ENCODE data around the gene RPL15.
"Not testable (repeated sequence)": the region's sequence is repeated elsewhere in the genome, so short reads cannot be mapped to it uniquely, and the experiment has no call there.

RPL15 gene

DNA sequence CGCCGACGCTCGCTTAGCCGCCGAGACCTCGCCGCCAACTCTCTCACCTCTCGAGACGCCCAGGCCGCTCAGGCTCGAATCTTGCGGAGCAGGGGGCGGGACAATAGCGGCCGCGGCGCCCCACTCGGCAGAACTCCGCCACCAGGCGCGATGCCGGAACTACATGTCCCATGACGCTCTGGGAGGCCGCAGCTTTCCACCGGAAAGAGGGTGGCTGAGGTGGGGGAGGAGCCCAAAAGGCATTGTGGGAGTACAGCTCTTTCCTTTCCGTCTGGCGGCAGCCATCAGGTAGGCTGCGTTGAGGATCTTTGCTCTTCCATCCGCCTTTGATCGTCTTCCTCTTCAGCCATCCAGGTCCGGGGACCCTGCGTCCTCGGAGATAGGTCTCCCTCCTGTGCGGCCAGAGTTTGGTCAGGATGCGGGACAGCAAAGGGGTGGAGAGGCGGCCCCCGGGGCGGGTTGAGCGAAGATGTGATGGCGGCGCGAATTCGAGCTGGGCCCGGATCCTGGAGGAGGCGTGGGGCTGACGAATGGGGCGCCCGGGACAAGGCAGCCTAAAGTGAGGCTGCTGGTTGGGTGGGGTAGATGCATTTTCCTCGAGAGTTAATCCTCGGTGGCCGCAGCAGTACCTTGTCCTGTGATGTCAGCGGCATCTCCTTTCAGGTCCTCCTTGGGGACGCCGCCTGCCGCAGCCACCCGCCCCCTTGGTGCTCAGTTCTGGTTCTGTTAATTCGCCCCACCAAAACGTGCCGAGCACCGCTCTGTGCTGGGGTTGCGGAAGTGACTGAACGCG, at the start of gene RPL15, which contains the start of gene NKIRAS1:
RPL15 (plus strand) TSS at position 247 of the 793 bp plus-strand sequence. CDS start 728 bp downstream, outside the sequence.
NKIRAS1 (minus strand) TSS at position 105 of the 793 bp plus-strand sequence. CDS start 6,086 bp downstream, outside the sequence.
- peak; percentile 97 to 98 for DNase-seq

DNA sequence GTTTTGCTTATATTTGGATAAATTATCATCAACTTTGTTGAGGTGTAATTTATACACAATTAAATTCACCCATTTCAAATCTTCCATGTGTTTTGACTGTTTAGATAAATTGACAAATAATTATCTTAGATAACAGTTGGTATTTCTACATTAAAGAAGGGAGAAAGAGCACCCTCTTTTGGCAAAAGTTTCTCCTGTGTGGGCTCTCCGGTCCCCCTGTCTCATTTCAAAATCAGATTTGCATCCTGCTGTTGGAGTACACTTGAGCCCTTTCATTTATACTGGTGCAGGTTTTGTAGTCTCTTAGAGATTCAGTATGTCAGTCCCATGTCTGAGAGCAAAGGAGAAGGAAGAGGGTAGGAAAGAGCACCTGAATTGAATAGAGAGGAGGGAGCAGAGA, 49.5 kb upstream of the RPL15 start:
- no peak for DNase-seq

DNA sequence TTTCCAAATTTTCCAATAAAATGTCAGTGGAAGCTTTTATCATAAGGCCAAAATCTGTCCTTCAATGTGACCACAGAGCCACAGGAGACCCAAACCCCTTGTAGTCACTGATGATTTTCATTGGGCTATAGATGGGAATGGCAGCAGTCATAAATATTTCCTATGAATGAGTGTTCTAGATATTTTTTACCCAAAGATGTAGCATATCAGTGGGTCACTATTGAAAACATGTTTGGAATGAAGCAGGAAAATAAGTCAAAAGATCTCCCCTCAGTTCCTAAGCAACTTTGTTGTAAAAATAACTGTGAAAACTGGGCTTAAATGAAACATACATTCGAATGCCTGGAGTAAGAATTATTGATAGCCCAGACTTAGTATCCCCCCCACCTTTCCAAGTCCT, 49.1 kb upstream of the RPL15 start:
- DNase-seq: no peak

DNA sequence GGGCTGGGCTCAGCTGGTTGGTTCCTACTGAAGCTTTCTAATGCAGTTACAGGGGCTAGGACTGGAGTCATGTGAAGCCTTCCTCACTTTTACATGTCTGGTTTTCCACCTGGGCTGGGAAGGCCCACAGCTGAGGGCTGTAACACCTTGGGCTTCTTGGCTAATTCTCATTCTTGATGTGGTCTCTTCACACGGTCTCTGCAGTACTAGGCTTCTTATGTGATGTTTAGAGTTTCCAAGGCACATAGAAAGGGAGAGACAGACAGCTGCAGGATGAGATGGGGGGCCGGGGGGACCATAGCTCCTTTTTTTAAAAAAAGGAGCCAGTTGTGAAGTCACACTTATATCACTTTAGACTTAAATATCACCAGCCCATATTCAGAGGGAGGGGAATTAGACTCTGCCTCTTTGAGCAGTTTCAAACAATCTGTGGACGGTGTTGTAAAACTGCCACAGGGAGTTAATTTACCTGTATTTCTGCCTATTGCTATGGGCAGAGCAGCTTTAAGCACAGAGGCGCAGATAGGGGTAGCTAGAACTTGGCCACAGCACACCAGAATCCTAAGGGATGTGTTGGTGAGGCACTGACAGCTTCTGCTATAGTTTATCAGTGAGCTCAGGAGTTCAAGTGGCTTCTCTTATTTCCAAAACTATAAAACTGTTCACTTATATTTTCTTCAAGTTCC, 46.8 kb upstream of the RPL15 start:
- DNase-seq: no peak

DNA sequence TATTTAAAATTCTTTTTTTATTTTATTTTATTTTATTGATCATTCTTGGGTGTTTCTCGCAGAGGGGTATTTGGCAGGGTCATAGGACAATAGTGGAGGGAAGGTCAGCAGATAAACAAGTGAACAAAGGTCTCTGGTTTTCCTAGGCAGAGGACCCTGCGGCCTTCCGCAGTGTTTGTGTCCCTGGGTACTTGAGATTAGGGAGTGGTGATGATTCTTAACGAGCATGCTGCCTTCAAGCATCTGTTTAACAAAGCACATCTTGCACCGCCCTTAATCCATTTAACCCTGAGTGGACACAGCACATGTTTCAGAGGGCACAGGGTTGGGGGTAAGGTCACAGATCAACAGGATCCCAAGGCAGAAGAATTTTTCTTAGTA, 46.3 kb upstream of the RPL15 start:
- not testable (repeated sequence) for DNase-seq

DNA sequence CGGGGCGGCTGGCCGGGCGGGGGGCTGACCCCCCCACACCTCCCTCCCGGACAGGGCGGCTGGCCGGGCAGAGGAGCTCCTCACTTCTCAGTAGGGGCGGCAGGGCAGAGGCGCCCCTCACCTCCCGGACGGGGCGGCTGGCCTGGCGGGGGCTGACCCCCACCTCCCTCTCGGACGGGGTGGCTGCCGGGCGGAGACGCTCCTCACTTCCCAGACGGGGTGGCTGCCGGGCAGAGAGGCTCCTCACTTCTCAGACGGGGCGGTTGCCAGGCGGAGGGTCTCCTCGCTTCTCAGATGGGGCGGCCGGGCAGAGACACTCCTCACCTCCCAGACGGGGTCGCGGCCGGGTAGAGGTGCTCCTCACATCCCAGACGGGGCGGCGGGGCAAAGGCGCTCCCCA, 45.6 kb upstream of the RPL15 start:
- DNase-seq: not testable (repeated sequence)

DNA sequence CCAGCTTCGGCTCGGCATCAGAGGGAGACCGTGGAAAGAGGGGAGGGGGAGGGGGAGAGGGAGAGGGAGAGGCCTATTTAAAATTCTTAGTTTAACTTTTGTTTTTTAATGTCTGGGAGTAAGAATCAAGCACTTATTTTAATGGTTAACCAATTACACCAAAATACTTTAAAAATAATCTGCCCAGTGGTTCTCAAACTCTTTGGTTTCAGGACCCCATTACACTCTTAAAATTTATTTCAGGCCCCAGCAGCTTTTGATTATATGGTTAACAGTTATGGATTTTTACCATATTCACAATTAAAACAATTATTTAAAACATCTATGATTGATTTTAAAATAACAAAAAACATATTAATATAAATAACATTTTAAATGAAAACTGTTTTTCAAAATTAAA, 44.6 kb upstream of the RPL15 start:
- DNase-seq: no peak

DNA sequence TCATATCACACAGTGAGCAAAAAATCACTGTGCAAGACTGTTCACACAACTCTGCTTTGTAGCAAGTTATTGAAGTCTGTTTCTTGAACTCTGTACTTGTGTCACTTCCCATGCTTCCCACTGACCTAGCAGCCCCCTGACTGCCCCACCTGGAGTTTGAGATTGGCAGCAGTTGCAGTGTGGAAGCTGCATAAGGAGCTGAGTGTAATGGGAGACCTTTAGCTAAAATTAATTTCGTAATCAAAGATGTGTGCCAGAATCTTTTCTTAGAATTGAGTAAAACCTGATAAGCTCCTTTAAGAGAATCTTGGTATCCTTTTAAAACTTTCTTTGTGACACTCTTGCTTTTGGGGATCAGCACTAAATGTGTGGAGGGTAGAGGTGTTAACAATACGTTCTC, 43.0 kb upstream of the RPL15 start:
- DNase-seq: no peak

DNA sequence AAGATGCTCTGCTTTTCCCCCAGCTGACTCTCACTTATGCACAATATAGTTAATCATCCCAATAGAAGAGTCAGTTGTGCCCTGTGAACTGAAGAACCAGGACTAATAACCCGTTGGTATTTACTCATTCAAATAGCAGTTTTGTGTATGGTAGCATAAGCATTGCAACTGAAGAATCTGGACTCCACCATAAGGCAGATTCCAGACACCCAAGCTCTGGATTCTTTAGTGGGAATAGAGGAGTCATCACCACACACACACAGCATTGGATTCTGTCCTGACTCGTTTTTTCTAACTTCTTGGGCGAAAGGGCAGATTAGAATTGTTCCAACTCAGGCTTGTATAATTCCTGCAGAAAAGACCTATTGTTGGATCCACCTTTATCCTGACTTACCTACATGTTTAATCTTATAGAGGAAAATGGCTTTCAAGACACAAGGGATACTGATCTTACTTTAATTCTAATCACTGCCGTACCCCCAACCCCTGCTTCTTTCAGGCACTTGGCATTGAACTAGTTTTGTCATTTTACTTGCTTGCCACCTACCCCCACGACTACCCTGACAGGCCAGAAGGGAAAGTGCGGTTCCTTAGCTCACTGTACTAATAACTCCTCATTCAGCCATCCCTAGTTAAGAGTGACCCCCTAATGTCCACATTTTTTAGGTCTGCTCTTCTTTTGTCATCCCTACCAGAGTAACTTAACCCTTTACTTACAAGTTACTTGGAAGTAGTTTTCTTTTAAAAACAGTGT, 42.4 kb upstream of the RPL15 start:
- no peak for DNase-seq

DNA sequence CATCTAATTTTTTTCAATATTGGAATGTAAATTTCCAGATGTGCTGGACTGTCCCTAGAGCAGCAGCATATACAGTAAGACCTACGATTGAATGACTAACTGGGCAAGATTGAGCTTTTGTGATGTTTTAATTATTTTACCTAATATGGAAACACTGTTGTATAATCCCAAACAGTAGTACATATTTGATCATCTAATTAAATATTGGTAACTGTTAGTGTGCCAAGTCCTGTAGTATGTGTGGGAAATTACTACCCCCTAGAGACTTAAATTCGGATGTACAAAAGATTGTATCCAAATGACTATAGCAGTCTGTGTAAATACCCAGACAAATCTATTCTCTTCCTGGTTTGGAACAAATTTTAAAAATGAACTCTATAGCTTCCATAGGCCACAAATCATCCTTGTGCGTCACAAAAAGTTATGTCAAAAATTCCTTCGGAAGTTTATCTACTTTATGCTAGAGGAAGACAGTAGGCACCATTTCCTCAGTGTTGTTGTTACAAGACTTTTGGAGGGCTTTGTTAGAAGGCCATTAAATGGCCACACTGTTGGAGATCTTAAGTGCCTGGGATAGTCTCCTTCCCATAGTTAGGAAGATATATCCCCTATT, 41.7 kb upstream of the RPL15 start:
- DNase-seq: no peak

DNA sequence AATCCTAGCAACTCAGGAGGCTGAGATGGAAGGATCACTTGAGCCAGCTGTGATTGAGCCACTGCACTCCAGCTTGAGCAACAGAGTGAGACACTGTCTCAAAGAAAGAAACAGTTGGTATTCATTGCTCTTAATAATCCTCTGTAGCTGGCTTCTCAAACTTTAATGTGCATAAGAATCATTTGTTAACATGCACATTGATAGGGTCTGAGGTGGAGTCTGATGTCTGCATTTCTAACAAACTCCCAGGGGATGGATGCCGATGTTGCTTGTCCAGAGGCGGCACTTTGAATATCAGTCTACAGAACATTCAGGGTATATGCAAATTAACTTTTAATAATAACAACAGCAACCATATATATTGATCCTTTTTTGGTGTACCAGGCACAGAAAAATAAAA, 40.0 kb upstream of the RPL15 start:
- DNase-seq: no peak

DNA sequence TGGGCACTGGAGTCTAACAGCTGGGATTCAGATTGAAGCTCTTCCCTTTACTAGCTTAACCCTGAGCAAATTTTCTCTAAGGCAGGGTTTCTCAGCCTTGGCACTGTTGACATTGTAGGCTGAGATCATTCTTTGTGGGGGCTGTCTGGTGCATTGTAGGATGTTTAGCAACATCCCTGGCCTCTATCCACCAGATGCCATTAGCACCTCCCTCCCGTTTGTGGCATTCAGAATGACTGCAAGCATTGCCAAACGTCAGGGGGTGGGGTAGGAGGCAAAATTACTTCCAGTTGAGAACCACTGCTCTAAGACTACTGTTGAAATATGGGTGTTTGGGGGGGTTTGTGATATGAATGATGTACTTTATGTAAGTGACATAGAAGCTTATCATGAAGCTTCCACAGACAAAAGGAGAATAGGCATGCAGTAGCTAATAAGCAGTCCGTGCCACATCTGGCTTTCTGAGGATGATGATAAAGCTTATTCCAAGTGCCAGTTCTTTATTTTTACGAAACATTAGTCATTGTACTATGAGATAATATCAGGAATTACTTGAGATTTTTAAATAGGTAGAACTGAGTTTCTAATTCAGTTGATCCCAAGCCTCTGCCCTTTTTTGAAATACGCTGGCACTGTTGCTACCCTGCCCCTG, 39.5 kb upstream of the RPL15 start:
- DNase-seq: no peak

DNA sequence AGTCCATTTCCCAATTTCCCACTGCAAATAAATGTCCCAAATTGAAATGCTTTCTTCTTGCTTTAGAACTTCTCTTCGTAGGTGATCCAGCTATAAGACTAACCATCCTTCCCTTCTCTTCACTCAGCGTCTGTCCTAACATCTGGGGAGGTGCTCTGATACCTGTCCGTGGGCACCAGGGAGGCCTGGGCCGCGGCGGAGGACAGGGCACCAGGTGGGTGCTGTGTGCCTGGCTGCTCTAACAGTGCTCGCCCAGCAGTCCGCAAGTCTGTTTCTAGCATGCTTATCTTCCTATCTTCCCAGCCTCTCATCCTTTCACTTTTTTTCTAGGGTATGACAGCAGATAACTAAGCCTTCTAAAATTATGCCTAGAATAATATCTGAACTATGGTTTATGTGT, 37.4 kb upstream of the RPL15 start:
- no peak for DNase-seq

DNA sequence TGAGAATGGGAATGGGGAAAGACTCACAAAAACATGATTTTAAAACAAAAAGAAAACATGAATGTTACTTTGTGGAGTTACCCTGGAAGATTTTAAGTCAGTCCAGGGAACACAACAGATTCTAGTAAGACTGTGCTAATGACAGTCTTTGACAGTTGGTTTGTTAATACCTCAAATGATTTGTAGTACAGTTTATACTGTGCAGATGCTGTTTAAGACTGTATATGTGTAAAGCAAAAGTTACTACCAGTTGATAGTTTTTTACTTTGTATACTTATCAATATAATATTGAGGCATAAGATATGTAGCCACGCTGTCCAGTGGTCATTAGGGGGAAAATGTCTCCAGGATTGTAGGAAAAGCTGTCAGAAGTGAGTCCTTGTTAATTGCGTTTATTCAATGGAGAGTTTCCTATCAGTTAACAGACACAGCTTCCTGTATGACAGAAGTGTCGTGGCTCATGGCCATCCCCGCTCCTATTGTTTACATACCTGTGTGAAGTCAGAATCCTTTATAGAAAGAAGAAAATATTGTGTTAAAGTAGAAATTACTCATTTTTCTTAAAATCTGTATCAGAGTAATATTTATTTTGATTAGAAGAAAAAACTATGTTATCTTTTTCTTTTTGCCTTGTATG, 36.1 kb upstream of the RPL15 start:
- no peak for DNase-seq

DNA sequence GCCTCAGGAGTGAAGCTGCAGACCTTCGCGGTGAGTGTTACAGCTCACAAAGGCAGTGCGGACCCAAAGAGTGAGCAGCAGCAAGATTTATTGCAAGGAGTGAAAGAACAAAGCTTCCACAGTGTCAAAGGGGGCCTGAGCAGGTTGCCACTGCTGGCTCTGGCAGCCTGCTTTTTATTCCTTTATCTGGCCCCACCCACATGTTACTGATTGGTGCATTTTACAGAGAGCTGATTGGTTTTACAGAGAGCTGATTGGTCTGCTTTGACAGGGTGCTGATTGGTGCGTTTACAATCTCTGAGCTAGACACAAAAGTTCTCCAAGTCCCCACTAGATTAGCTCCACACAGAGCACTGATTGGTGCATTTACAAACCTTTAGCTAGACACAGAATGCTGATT, 34.9 kb upstream of the RPL15 start:
- DNase-seq: not testable (repeated sequence)

DNA sequence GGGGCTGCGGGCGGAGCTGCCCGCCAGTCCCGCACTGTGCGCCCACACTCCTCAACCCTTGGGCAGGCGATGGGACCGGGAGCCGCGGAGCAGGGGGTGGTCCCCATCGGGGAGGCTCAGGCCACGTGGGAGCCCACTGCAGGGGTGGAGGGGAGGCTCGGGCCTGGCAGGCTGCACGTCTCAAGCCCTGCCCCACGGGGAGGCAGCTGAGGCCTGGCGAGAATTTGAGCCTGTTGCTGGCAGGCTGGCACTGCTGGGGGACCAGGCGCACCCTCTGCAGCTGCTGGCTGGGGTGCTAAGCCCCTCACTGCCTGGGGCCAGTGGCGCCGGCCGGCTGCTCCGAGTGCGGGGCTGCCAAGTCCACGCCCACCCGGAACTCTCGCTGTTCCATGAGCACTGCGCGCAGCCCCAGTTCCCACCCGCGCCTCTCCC, 34.4 kb upstream of the RPL15 start:
- no peak for DNase-seq

DNA sequence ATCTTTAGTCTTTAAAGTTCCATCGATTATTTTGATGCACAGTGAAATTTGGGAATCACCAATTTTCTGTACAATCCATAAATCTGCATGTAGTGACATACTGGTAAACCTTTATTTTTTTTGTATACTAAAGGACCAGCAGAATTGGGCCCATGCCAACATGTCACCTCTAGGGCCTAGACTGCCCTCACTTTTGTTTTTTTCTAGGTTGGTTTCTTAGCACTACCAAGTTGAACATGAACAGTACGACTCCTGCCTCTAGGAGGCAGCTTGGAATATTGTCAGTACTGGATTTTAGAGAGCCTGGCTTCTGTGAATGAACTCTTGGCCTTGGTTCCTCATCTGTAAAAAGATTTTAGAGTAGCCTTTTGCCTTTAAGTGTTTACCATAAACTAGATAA, 32.5 kb upstream of the RPL15 start:
- no peak for DNase-seq

DNA sequence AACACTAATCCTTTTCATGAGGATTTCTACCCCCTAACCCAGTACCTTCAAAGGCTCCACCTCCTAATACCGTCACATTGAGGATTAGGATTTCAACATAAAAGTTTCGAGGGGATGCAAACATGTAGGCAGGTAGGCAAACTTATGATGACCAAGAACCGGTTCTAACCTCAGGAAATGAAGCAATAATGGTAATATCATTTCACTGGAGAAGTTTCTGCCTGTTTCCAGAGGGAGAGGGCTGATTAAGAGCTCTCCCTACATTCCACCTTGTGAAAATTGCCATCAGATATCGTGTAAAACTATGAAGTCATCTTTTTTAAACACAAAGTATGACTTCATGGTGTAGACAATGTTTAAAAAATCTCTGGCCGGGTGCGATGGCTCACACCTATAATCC, 31.7 kb upstream of the RPL15 start:
- DNase-seq: no peak

DNA sequence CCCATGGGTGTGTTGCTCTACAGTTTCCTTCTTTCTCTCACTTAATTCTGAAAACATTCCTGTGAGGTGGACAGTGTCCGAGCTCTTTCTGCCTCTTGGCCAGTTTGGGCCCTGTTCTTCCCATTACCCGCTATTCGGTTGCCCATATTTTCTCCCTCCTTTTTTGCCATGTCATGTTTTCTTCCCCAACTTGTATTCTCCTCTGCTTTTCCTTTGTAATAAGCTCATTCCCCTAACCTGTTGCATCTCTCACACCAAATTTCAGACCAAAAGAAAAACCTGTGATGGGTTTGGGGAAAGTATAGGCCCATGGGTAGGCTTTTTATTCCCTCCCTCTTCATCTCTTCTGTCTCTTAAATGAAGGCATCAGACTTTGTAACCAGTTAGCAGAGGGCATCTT, 30.6 kb upstream of the RPL15 start:
- DNase-seq: no peak

DNA sequence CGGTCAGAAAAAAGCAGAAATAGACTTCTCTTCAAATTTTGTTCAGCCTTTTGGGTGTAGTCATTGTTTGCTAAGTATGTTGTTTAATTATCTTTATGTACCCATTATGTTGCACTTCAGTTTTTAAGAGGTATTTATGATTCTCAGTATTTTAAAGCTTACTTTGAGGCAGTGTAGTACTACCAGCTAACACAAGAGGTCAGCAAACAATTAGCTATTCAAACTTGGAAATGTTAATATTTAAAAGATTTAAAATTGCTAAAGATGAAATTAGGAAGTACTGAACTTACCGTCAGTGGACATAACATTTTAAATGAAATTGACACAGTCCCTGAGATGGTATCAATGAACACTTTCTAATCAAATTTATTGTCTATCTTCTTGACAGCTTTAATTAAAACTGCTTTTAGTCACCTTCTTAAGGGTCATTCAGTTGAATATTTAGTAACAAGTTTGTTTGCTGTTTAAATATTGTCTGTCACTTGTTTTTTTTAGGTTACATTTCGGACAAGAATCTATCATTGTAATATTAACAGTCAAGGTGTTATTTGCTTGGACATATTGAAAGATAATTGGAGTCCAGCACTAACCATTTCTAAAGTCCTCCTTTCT, 28.2 kb upstream of the RPL15 start:
- DNase-seq: peak in 1 of 2 donors; percentile 46

DNA sequence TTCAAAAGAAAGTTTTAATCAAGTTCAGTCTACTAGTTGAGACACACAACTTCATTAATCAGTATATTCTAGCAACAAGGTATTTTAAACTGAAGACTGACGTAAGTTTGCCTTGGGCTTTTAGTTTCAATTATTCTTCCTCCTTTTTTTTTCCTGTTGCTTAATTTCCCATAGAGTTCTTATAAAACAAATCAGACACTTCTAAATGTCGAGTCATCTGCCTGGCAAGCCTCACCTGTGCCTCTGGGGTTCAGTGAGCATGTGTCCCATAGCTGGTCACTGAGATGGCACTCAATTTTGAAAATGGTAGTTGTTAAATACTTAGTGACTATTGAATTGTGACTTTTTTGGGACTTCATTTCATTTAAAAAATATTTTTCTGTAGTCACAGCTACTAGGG, 27.5 kb upstream of the RPL15 start:
- no peak for DNase-seq

DNA sequence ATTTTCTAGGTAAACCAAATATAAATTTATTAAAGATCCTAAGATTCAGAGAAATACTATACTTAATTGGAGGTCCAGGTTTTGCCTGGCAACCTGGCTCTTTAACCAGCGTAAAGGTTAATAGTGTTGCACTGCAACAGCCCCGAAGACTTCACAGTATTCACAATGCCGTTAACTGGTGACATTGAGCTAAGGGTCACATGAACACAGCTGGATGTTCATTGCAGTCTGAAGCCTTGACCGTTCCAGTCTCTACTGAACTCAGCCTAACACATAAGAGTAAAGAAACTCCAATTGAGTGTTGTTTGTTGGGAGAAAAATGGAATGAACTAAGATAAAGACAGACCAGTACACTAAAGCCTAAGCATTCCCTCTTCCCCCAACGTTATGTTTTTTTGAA, 27.0 kb upstream of the RPL15 start:
- DNase-seq: no peak
